CD14-positive monocyte (primary cell): ENCODE results near the gene TCP11L1. TPM values are rescaled to one million over a fixed set of nuclear protein-coding genes. Genes with fewer than 3 reads are reported as not detected.
"Not testable (repeated sequence)": the region's sequence is repeated elsewhere in the genome, so short reads cannot be mapped to it uniquely, and the experiment has no call there.

Experiments used
- DNase-seq, 3 donors: peaks; one replicate each; pipeline ENCODE4 v3.0.0-alpha.2; 2011 to 2022
- H2AFZ ChIP-seq: 2 replicates; pipeline ENCODE4 v1.6.0; 2012; ENCODE audit warnings: mild to moderate bottlenecking, low read depth, low read length, inconsistent platforms; ENCODE audit not compliant: insufficient read depth, poor library complexity, severe bottlenecking
- H3K27ac ChIP-seq, 2 donors: 1 replicate in 1 of 2; 2 replicates in 1 of 2; pipeline ENCODE4 v1.5.1; 2012 to 2013; ENCODE audit warnings: low read length in 2 of 2, control low read depth in 1 of 2, inconsistent platforms in 1 of 2, low read depth in 1 of 2, mild to moderate bottlenecking in 1 of 2
- H3K27me3 ChIP-seq, 2 donors: one replicate each; pipeline versions ENCODE4 v1.6.0 to v1.6.1; 2011 to 2013; ENCODE audit warnings: low read length in 2 of 2; ENCODE audit not compliant: control insufficient read depth in 2 of 2, insufficient read depth in 2 of 2
- H3K36me3 ChIP-seq, 2 donors: replicated peaks in 1 of 2; 1 replicate in 1 of 2; 2 replicates in 1 of 2; pipeline versions ENCODE4 v1.5.1 to v1.6.1; 2012 to 2013; ENCODE audit warnings: low read length in 2 of 2, control low read depth in 1 of 2, inconsistent platforms in 1 of 2, mild to moderate bottlenecking in 1 of 2; ENCODE audit not compliant: insufficient read depth in 2 of 2, control insufficient read depth in 1 of 2
- H3K4me1 ChIP-seq, 2 donors: 1 replicate in 1 of 2; 2 replicates in 1 of 2; pipeline versions ENCODE4 v1.5.1 to v1.6.1; 2012 to 2013; ENCODE audit warnings: low read length in 2 of 2, control low read depth in 1 of 2, inconsistent platforms in 1 of 2, mild to moderate bottlenecking in 1 of 2, moderate library complexity in 1 of 2; ENCODE audit not compliant: insufficient read depth in 2 of 2, control insufficient read depth in 1 of 2
- H3K4me2 ChIP-seq: replicated peaks from 2 replicates; pipeline ENCODE3; 2012; ENCODE audit warnings: low read length, moderate library complexity, mild to moderate bottlenecking; ENCODE audit not compliant: poor library complexity, severe bottlenecking; ENCODE audit errors: extremely low read depth
- H3K4me3 ChIP-seq, 3 experiments: fragments of 200-600 bp in 1 of 3; sonication (generic) in 1 of 3; replicated peaks in 1 of 3; 1 replicate in 2 of 3; 2 replicates in 1 of 3; pipeline ENCODE4 v1.5.1; 2011 to 2013; ENCODE audit warnings: low read length in 3 of 3, mild to moderate bottlenecking in 3 of 3, control low read depth in 2 of 3, low read depth in 2 of 3, inconsistent platforms in 1 of 3, moderate library complexity in 1 of 3
- H3K79me2 ChIP-seq: 2 replicates; pipeline ENCODE4 v1.6.0; 2012; ENCODE audit warnings: mild to moderate bottlenecking, control low read depth, inconsistent platforms, low read length, moderate library complexity; ENCODE audit not compliant: insufficient read depth
- H3K9ac ChIP-seq: 2 replicates; pipeline ENCODE4 v1.6.0; 2017; ENCODE audit warnings: low read length, mild to moderate bottlenecking; ENCODE audit not compliant: insufficient read depth, poor library complexity, severe bottlenecking
- H3K9me3 ChIP-seq, 2 donors: replicated peaks in 1 of 2; 1 replicate in 1 of 2; 2 replicates in 1 of 2; pipeline versions ENCODE4 v1.5.1 to v1.6.1; 2012 to 2013; ENCODE audit warnings: low read length in 2 of 2, control low read depth in 1 of 2; ENCODE audit not compliant: control insufficient read depth in 1 of 2, insufficient read depth in 1 of 2
- H4K20me1 ChIP-seq: 2 replicates; pipeline ENCODE4 v1.6.0; 2012; ENCODE audit warnings: mild to moderate bottlenecking, low read length, control low read depth, moderate library complexity; ENCODE audit not compliant: insufficient read depth
- H3K27ac Mint-ChIP-seq, 7 donors: one replicate each; pipeline ENCODE4 v1.8.0; 2020; ENCODE audit warnings: mild to moderate bottlenecking in 7 of 7, mixed read lengths in 7 of 7, moderate library complexity in 6 of 7, inconsistent platforms in 2 of 7
- H3K27me3 Mint-ChIP-seq, 3 donors: one replicate each; pipeline ENCODE4 v1.8.0; 2021 to 2022; ENCODE audit warnings: low read depth in 3 of 3, mild to moderate bottlenecking in 3 of 3, mixed read lengths in 3 of 3, moderate library complexity in 3 of 3, inconsistent platforms in 1 of 3
- H3K36me3 Mint-ChIP-seq, 2 donors: one replicate each; pipeline ENCODE4 v1.8.0; 2020; ENCODE audit warnings: mixed read lengths in 2 of 2, inconsistent platforms in 1 of 2, mild to moderate bottlenecking in 1 of 2
- H3K4me1 Mint-ChIP-seq: one replicate; pipeline ENCODE4 v1.8.0; 2020; ENCODE audit warnings: mild to moderate bottlenecking, mixed read lengths
- H3K4me3 Mint-ChIP-seq, 2 donors: one replicate each; pipeline ENCODE4 v1.8.0; 2020; ENCODE audit warnings: mild to moderate bottlenecking in 2 of 2, mixed read lengths in 2 of 2, moderate library complexity in 1 of 2
- H3K9me3 Mint-ChIP-seq, 7 donors: one replicate each; pipeline ENCODE4 v1.8.0; 2020 to 2022; ENCODE audit warnings: mixed read lengths in 7 of 7, mild to moderate bottlenecking in 6 of 7, moderate library complexity in 6 of 7, inconsistent platforms in 2 of 7
- CTCF ChIP-seq: fragments of 200-600 bp; IDR thresholded peaks from one replicate; pipeline ENCODE4 v1.8.0; 2022; ENCODE audit warnings: antibody characterized with exemption, mild to moderate bottlenecking
- WGBS: methylation state at CpG from one replicate; pipeline ENCODE4 v1.1.5; 2013; ENCODE audit warnings: missing lambda C conversion rate; ENCODE audit not compliant: insufficient coverage; 5-methylcytosine and 5-hydroxymethylcytosine counted together
- intact Hi-C, 2 donors: fragments of 100-400 bp; cut with micrococcal nuclease; formaldehyde crosslinking; loops; one replicate each; pipeline versions ENCODE4 v1.15.0 to v1.15.1; 2023
- polyA plus RNA-seq, 3 donors: library from polyadenylated mRNA; depleted of rRNA in 1 of 3; unstranded in 2 of 3; stranded (reverse) in 1 of 3; fragments of 300-500 nt in 2 of 3; fragments of >200 nt in 1 of 3; fragmentation: Illumina TruSeq in 2 of 3; gene quantifications; 1 replicate in 2 of 3; 2 replicates in 1 of 3; pipeline ENCODE4 v1.2.3, GENCODE V29; 2012 to 2021
- small RNA-seq: library from RNA; depleted of rRNA; stranded (forward); fragments of <200 nt; gene quantifications from one replicate; pipeline ENCODE3, GENCODE V24; 2012; ENCODE audit warnings: low read depth; ENCODE audit not compliant: insufficient read length

TCP11L1 gene
- polyA plus RNA-seq, 3 donors, result 5.1 to 11.2 (median 7.0) TPM

GRCh38 chr11:33116535-33116934, 77.2 kb downstream of the TCP11L1 start:
- Histone ChIP-seq H3K9me3 (no peaks in the 10 kb centered on the region), H3K79me2 (no peaks in the 10 kb centered on the region), H3K4me2 (no peak overlapping the region), H4K20me1 (no peaks in the 10 kb centered on the region), H3K36me3 (no peaks in the 10 kb centered on the region), H3K4me3 (no peak overlapping the region), H3K27ac (no peak overlapping the region), H3K27me3 (no peaks in the 10 kb centered on the region), H2AFZ (no peak overlapping the region), H3K4me1 (no peaks in the 10 kb centered on the region), H3K9ac (no peak overlapping the region)
- no peak for TF ChIP-seq CTCF
- no peak for DNase-seq
- Mint-ChIP-seq H3K36me3 (peaks cover 0 to 4% of the 10 kb centered on the region in 2 donors), H3K9me3 (no peaks in the 10 kb centered on the region), H3K4me1 (peaks cover 3% of the 10 kb centered on the region), H3K4me3 (no peak overlapping the region), H3K27ac (no peak overlapping the region), H3K27me3 (no peaks in the 10 kb centered on the region)
- intact Hi-C loops, result no loop called here

- intact Hi-C loops, H3K27me3 Mint-ChIP-seq, H3K4me3 Mint-ChIP-seq, H3K4me3 ChIP-seq, H2AFZ ChIP-seq, H3K9me3 Mint-ChIP-seq, H3K36me3 Mint-ChIP-seq, H4K20me1 ChIP-seq, H3K27ac ChIP-seq, H3K79me2 ChIP-seq, H3K4me1 Mint-ChIP-seq, H3K27me3 ChIP-seq, H3K4me2 ChIP-seq, DNase-seq, H3K9me3 ChIP-seq, H3K4me1 ChIP-seq, H3K9ac ChIP-seq: not testable (repeated sequence)
- WGBS, result no CpG with 5 or more reads among the region's 1 CpG
- peaks cover 3 to 10% of the 10 kb centered on the region in 2 donors for H3K36me3 ChIP-seq
- H3K27ac Mint-ChIP-seq, result peak overlapping the region in 1 of 7 donors; percentile 5
Measured at GRCh38 chr11:33122696-33123095, 83.3 kb downstream of the TCP11L1 start.

Small RNAs within 50 kb of the gene (small RNA-seq; reads per million reads assigned to genes)
- gene RF00019, result not detected

Other genes starting within 250 kb of the TCP11L1 start
- gene CCDC73, start 244.9 kb upstream of the TCP11L1 start, polyA plus RNA-seq, result under 1 TPM in 2 of 3 donors, not detected in 1; 0.03 to 0.09 TPM
- 1 to 10 TPM; 3.5 to 9.9 (median 8.7) TPM for gene PRRG4, start 209.6 kb upstream of the TCP11L1 start, polyA plus RNA-seq
- 1 to 10 TPM; 1.1 to 7.0 (median 2.5) TPM for gene QSER1, start 146.8 kb upstream of the TCP11L1 start, polyA plus RNA-seq
- under 1 TPM; 0.33 to 0.55 (median 0.48) TPM for gene DEPDC7, start 23.7 kb upstream of the TCP11L1 start, polyA plus RNA-seq
- gene CSTF3, start 121.9 kb downstream of the TCP11L1 start, polyA plus RNA-seq, result 10 to 100 TPM in 1 of 3 donors, 1 to 10 TPM in 2; 6.9 to 12.1 (median 7.1) TPM
- 10 to 100 TPM; 62.0 to 68.6 (median 63.5) TPM for gene HIPK3, start 217.8 kb downstream of the TCP11L1 start, polyA plus RNA-seq